Osteoblast (primary cell): Measurements from ENCODE around the gene ITGA3. TPM values are rescaled to one million over a fixed set of nuclear protein-coding genes. Genes with fewer than 3 reads are reported as not detected.
A peak's percentile ranks its signal among the peaks of the same experiment; 100 is the strongest.

Source experiments
- DNase-seq: peaks from one replicate; pipeline ENCODE4 v3.0.0; 2011; ENCODE audit warnings: low spot score, mixed read lengths; ENCODE audit not compliant: insufficient read length; ENCODE audit errors: missing footprints
- H2AFZ ChIP-seq: 2 replicates; pipeline ENCODE4 v1.6.0; 2011; ENCODE audit warnings: mild to moderate bottlenecking, low read length
- H3K27ac ChIP-seq: 2 replicates; pipeline ENCODE4 v1.5.1; 2011; ENCODE audit warnings: mild to moderate bottlenecking, low read depth, low read length, moderate library complexity
- H3K27me3 ChIP-seq: 2 replicates; pipeline ENCODE4 v1.6.0; 2012; ENCODE audit warnings: mild to moderate bottlenecking, control low read depth, inconsistent platforms, low read length, moderate library complexity; ENCODE audit not compliant: insufficient read depth
- H3K36me3 ChIP-seq: 2 replicates; pipeline ENCODE4 v1.5.1; 2011; ENCODE audit warnings: mild to moderate bottlenecking, low read length, control low read depth, moderate library complexity; ENCODE audit not compliant: insufficient read depth
- H3K4me1 ChIP-seq: 2 replicates; pipeline ENCODE4 v1.5.1; 2011; ENCODE audit warnings: mild to moderate bottlenecking, low read length, control low read depth, moderate library complexity; ENCODE audit not compliant: insufficient read depth
- H3K4me2 ChIP-seq: 2 replicates; pipeline ENCODE4 v1.6.0; 2011; ENCODE audit warnings: mild to moderate bottlenecking, low read length; ENCODE audit not compliant: insufficient read depth
- H3K4me3 ChIP-seq: fragments of 200-600 bp; sonication (generic); 3 replicates; pipeline ENCODE4 v1.5.1; 2012; ENCODE audit warnings: mild to moderate bottlenecking, low read length, inconsistent platforms; ENCODE audit not compliant: insufficient read depth
- H3K79me2 ChIP-seq: 2 replicates; pipeline ENCODE4 v1.6.0; 2012; ENCODE audit warnings: mild to moderate bottlenecking, low read length, control low read depth, inconsistent platforms; ENCODE audit not compliant: insufficient read depth
- H3K9me3 ChIP-seq: 2 replicates; pipeline ENCODE4 v1.5.1; 2011; ENCODE audit warnings: low read depth, low read length, control low read depth
- H4K20me1 ChIP-seq: 2 replicates; pipeline ENCODE4 v1.6.0; 2012; ENCODE audit warnings: mild to moderate bottlenecking, low read length, control low read depth; ENCODE audit not compliant: insufficient read depth
- total RNA-seq: library from RNA; depleted of rRNA; stranded (reverse); fragments of >200 nt; gene quantifications from 2 replicates; pipeline ENCODE4 v1.2.3, GENCODE V29; 2012
- TF ChIP-seq, protein P1 (sequence below): IDR thresholded peaks from 2 replicates; pipeline ENCODE4 v1.5.1; 2011; ENCODE audit warnings: mild to moderate bottlenecking, low read depth, low read length, moderate library complexity; ENCODE audit errors: extremely low read depth

ITGA3 gene
- total RNA-seq, 1 donor: 81.4 TPM

DNA sequence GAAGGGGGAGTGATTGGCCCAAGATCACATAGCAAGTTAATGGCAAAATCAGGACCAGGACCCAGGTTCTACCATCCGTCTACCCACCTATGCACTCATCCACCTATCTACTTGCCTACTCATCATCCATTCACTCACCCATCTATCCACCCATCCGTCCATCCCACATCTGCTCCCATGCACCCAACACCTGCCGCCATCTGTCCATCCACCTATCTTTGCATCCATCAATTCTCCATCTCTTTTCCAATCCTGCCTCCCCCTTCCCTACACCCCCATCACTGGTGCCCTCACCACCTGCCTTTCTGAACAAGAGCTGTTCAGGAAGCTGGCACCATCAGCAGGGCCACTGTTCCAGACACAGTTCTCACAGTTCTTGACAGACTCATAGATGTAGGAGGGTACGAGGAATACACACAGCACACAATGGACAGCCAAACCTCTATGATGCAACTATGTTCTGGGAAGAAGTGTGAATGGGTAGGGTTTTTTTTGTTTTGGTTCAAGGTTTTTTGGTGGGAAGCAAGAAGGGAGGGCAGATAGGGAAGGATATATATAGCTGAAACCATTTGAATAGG lies 69.6 kb downstream of the ITGA3 start:
- Histone ChIP-seq H3K27ac (no peak overlapping the region), H3K27me3 (no peaks in the 10 kb centered on the region), H3K4me2 (no peak overlapping the region), H3K4me1 (no peaks in the 10 kb centered on the region), H3K36me3 (no peaks in the 10 kb centered on the region), H3K79me2 (no peaks in the 10 kb centered on the region), H4K20me1 (no peaks in the 10 kb centered on the region), H3K4me3 (no peak overlapping the region), H3K9me3 (no peaks in the 10 kb centered on the region), H2AFZ (no peak overlapping the region)
- no peak for DNase-seq
- TF ChIP-seq, protein P1, sequence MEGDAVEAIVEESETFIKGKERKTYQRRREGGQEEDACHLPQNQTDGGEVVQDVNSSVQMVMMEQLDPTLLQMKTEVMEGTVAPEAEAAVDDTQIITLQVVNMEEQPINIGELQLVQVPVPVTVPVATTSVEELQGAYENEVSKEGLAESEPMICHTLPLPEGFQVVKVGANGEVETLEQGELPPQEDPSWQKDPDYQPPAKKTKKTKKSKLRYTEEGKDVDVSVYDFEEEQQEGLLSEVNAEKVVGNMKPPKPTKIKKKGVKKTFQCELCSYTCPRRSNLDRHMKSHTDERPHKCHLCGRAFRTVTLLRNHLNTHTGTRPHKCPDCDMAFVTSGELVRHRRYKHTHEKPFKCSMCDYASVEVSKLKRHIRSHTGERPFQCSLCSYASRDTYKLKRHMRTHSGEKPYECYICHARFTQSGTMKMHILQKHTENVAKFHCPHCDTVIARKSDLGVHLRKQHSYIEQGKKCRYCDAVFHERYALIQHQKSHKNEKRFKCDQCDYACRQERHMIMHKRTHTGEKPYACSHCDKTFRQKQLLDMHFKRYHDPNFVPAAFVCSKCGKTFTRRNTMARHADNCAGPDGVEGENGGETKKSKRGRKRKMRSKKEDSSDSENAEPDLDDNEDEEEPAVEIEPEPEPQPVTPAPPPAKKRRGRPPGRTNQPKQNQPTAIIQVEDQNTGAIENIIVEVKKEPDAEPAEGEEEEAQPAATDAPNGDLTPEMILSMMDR: no peak

DNA sequence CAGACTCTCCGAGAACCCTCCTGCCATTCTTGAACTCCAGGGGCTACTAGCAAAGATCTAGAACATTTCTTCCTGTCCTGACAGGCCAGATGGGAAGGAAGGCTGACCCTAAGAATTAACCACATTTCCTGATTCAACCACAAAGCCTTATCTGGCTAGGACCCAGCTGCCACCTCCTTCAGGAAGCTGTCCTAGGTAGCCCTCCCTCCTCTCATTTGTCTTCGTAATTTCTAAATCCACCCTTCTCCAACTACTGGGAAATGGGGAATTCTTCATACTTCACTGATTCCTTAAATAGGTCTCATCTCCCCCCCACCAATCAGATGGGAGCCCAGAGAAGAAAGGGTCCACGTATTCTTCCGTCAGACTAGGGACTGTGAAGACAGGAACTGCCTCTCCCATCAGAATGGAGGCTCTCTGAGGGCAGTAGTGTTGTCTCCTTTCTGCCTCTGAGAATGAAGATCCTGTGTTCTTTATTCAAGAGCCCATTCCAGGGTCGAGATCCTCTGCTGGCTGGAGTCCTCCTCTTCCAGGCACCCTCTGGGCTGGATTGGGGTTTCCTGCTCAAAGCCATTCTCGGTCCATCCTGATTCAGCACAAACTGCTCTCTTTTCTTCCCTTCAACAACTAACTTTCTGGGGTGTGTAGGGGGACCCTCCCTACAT lies 71.9 kb downstream of the ITGA3 start:
- TF ChIP-seq, protein P1: no peak
- Histone ChIP-seq H3K9me3 (no peaks in the 10 kb centered on the region), H3K79me2 (no peaks in the 10 kb centered on the region), H3K36me3 (peaks cover 3% of the 10 kb centered on the region), H4K20me1 (peaks cover 10% of the 10 kb centered on the region), H3K4me1 (peaks cover 6% of the 10 kb centered on the region), H2AFZ (no peak overlapping the region), H3K4me3 (no peak overlapping the region), H3K27ac (no peak overlapping the region), H3K27me3 (no peaks in the 10 kb centered on the region), H3K4me2 (no peak overlapping the region)
- peak; percentile 90 for DNase-seq

DNA sequence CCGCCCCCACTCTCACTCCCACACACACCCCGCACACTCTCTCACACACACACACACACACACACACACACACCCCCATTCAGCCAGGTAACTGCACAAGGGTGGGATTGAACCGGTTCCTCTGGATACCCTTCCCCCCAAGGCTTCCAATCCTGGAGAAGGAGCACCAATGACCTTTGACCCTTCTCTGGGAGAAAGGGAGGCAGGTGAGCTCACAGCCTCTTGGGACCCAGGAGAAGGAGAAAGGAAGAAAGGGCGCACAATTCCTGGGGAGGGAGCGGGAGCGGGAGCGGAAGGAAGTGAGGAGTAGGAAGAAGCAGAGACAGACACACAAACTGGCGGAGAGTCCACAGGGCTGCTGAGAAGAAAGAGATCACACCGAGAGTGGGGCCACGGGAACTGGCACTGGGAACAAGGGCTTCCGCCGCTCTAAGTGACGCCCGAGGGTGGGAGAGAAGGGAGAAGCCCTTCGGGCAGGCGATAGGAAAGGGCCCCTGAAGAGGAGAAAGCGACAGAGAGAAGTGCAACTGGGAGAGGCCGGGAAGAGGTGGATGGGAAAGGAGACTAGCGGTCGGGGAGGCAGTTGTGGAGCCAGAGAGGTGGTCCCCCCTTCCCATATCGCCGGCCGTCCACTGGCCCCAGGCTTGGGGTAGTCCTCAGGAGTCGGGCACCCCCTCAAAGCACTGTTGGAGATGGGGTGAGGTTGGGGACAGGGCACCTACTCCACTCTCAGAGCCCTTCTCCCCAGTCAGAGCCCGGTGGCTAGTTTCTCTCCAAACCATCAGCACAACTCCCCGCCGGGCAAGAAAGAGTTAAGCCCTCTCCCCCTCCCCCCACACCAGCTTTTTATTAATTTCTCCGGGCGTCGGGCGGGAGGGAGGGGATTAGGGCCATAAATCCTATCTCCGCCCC lies 72.8 kb downstream of the ITGA3 start:
- peaks cover 16% of the 10 kb centered on the region for H4K20me1 ChIP-seq
- H3K79me2 ChIP-seq: no peaks in the 10 kb centered on the region
- peaks cover 14% of the 10 kb centered on the region for H3K4me1 ChIP-seq
- H3K4me3 ChIP-seq: peak overlapping the region; percentile 71
- peaks cover 3% of the 10 kb centered on the region for H3K36me3 ChIP-seq
- H3K27me3 ChIP-seq: no peaks in the 10 kb centered on the region
- TF ChIP-seq, protein P1: no peak
- H2AFZ ChIP-seq: peak overlapping the region; percentile 33
- H3K9me3 ChIP-seq: no peaks in the 10 kb centered on the region
- peak; percentile 87 for DNase-seq
- no peak overlapping the region for H3K27ac ChIP-seq
- H3K4me2 ChIP-seq: peak overlapping the region; percentile 83

DNA sequence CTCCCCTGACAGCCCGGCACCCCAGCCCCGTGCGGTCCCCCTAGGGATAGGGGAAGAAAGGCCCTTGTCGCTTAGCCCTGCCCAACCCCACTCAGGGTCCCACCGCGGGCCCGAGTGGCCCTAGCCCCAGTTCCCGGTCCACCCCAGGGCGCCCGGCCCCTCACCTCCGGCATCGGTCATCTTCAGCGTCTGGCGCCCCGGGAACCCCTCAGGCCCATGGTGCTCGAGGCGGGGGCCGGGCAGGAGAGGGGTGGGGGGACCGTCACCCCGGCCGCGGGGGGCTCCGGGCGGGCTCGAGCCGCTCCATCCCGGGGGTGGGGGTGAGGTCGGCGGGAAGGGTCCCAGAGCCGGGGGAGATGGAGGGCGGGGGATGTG lies 73.4 kb downstream of the ITGA3 start:
- Histone ChIP-seq H3K4me1 (peaks cover 19% of the 10 kb centered on the region), H3K27me3 (no peaks in the 10 kb centered on the region), H4K20me1 (peaks cover 16% of the 10 kb centered on the region), H3K4me2 (peak overlapping the region; percentile 83), H2AFZ (no peak overlapping the region), H3K36me3 (peaks cover 7% of the 10 kb centered on the region), H3K27ac (no peak overlapping the region), H3K79me2 (no peaks in the 10 kb centered on the region), H3K4me3 (peak overlapping the region; percentile 71), H3K9me3 (no peaks in the 10 kb centered on the region)
- TF ChIP-seq, protein P1: no peak
- no peak for DNase-seq
